ENCODE data around the gene MCM9. TPM values are rescaled to one million over a fixed set of nuclear protein-coding genes. Genes with fewer than 3 reads are reported as not detected.

Gene MCM9
- total and polyA plus RNA-seq, 2 of the 13 experiments (the other 11 are each of a cell fraction or from before 2014, with no cell fraction given): 3.8 to 17.2 TPM

GRCh38 chr6:118894425-118895260 is 40.3 kb downstream of the MCM9 start (continued):
- TF ChIP-seq PAWR (CRISPR knock-in tag; IDR thresholded peaks at IDR 0.05; ENCODE audit: borderline replicate concordance): no peak
- no peak for TF ChIP-seq MBD4 (IDR thresholded peaks at IDR 0.05; ENCODE audit: borderline replicate concordance, low read length)
- peak; percentile 67; the same call in 1 of the 2 replicates for TF ChIP-seq ZNF598 (CRISPR knock-in tag; IDR thresholded peaks at IDR 0.05; ENCODE audit: borderline replicate concordance)
- 0 out of 2 replicates have a peak, but pooled peaks have one; percentile 44 for TF ChIP-seq ATF3 (CRISPR knock-in tag; IDR thresholded peaks at IDR 0.05)
- TF ChIP-seq ZNF747 (CRISPR knock-in tag; IDR thresholded peaks at IDR 0.05; ENCODE audit: borderline replicate concordance): 0 out of 2 replicates have a peak, but pooled peaks have one; percentile 8
- TF ChIP-seq RBM39 (IDR thresholded peaks at IDR 0.05; ENCODE audit: low read depth, low read length, poor library complexity, severe bottlenecking): peak; percentile 96
- TF ChIP-seq NFE2L2 (IDR thresholded peaks at IDR 0.05; ENCODE audit: low read length): no peak
- TF ChIP-seq SIX4 (CRISPR knock-in tag; IDR thresholded peaks at IDR 0.05): no peak
- TF ChIP-seq SOX13 (IDR thresholded peaks at IDR 0.05): no peak
- TF ChIP-seq SOX13 (CRISPR knock-in tag; conservative IDR thresholded peaks at IDR 0.05 in 1 of 2, IDR thresholded peaks at IDR 0.05 in 1 of 2): no peak
- TF ChIP-seq RFXANK (CRISPR knock-in tag; IDR thresholded peaks at IDR 0.05): no peak
- TF ChIP-seq ZSCAN31 (CRISPR knock-in tag; IDR thresholded peaks at IDR 0.05; ENCODE audit: low read depth): peak; percentile 34; the same call in 1 of the 2 replicates
- TF ChIP-seq, protein P1, sequence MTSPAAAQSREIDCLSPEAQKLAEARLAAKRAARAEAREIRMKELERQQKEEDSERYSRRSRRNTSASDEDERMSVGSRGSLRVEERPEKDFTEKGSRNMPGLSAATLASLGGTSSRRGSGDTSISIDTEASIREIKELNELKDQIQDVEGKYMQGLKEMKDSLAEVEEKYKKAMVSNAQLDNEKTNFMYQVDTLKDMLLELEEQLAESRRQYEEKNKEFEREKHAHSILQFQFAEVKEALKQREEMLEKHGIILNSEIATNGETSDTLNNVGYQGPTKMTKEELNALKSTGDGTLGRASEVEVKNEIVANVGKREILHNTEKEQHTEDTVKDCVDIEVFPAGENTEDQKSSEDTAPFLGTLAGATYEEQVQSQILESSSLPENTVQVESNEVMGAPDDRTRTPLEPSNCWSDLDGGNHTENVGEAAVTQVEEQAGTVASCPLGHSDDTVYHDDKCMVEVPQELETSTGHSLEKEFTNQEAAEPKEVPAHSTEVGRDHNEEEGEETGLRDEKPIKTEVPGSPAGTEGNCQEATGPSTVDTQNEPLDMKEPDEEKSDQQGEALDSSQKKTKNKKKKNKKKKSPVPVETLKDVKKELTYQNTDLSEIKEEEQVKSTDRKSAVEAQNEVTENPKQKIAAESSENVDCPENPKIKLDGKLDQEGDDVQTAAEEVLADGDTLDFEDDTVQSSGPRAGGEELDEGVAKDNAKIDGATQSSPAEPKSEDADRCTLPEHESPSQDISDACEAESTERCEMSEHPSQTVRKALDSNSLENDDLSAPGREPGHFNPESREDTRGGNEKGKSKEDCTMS (CRISPR knock-in tag; conservative IDR thresholded peaks at IDR 0.05): no peak
- TF ChIP-seq TBX2 (CRISPR knock-in tag; IDR thresholded peaks at IDR 0.05; ENCODE audit: borderline replicate concordance): no peak
- TF ChIP-seq ZNF20 (CRISPR knock-in tag; IDR thresholded peaks at IDR 0.05): 0 out of 2 replicates have a peak, but pooled peaks have one; percentile 68
- 0 out of 2 replicates have a peak, but pooled peaks have one; percentile 34 for TF ChIP-seq ZNF550 (CRISPR knock-in tag; IDR thresholded peaks at IDR 0.05; ENCODE audit: borderline replicate concordance)
- TF ChIP-seq PHF8 (CRISPR knock-in tag; IDR thresholded peaks at IDR 0.05): peak; percentile 78
- no peak; the same call in 1 of the 2 replicates for TF ChIP-seq ZNF607 (CRISPR knock-in tag; IDR thresholded peaks at IDR 0.05; ENCODE audit: borderline replicate concordance)
- no peak for TF ChIP-seq DMAP1 (CRISPR knock-in tag; IDR thresholded peaks at IDR 0.05)
- no peak for TF ChIP-seq PHF20 (CRISPR knock-in tag; IDR thresholded peaks at IDR 0.05)
- TF ChIP-seq HOXA9 (CRISPR knock-in tag; IDR thresholded peaks at IDR 0.05; ENCODE audit: borderline replicate concordance): peak; percentile 23; the same call in 1 of the 2 replicates
- TF ChIP-seq HDAC1 (CRISPR knock-in tag; IDR thresholded peaks at IDR 0.05): peak; percentile 87
- TF ChIP-seq ZKSCAN8 (CRISPR knock-in tag; IDR thresholded peaks at IDR 0.05; ENCODE audit: borderline replicate concordance): no peak
- TF ChIP-seq JDP2 (CRISPR knock-in tag; IDR thresholded peaks at IDR 0.05; ENCODE audit: borderline replicate concordance): no peak
- TF ChIP-seq FOXA3 (CRISPR knock-in tag; IDR thresholded peaks at IDR 0.05): no peak
- TF ChIP-seq NFYC (CRISPR knock-in tag; IDR thresholded peaks at IDR 0.05): no peak
- TF ChIP-seq KLF13 (CRISPR knock-in tag; IDR thresholded peaks at IDR 0.05): peak; percentile 71; the same call in 1 of the 2 replicates
- no peak; the same call in 1 of the 2 replicates for TF ChIP-seq KLF6 (CRISPR knock-in tag; IDR thresholded peaks at IDR 0.05)
- peak; percentile 52; the same call in 1 of the 2 replicates for TF ChIP-seq ZNF446 (CRISPR knock-in tag; IDR thresholded peaks at IDR 0.05)
